GM21723 (cell line): ENCODE data around the gene MYLK4.
A peak's percentile ranks its signal among the peaks of the same experiment; 100 is the strongest.

ENCODE experiments used
- ATAC-seq: cut with Tn5 transposase; IDR thresholded peaks from one replicate; pipeline ENCODE4 v1.9.1; 2021; ENCODE audit warnings: mild to moderate bottlenecking, moderate library complexity; ENCODE audit not compliant: unreplicated experiment

Gene MYLK4

DNA sequence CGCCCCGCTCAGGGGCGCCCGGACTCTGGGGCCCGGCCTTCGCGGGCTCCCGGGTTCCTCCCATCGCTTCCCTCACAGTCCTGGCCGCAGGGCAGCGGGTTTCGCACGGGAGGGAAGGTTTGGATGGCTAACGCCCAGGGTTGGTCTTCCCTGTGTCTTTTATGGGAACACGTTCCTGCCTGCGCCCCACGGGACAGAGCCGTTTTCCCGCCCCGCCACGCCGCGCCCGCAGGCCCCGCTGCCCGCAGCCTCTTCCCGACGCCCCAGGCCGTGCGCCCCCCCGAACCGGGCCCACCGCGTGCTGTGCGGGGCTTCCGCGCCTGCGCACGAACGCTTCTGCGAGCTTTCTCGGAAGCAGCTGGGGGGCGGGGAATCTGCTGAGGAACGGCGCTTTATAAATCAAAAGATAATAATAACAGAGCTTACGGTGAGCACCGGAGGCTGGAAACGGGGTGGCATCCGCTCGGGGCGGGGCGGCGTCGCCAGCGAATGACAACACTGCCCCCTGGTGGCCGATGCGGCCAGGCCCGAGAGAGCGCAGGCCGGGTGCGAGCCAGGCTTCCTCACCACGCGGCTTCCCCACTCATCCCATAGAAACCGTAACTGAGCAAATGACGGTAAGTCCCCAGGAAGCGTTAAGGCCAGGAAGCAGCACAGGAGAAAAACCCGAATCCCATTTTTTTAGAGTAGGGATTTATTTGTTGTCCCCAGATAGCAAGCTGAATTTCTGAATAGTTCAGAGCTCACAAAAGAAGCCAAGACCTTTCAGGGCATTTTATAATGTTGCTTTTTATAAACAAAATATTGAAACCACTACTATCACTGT, 116.4 kb downstream of the MYLK4 start:
- peak; percentile 92 for ATAC-seq

DNA sequence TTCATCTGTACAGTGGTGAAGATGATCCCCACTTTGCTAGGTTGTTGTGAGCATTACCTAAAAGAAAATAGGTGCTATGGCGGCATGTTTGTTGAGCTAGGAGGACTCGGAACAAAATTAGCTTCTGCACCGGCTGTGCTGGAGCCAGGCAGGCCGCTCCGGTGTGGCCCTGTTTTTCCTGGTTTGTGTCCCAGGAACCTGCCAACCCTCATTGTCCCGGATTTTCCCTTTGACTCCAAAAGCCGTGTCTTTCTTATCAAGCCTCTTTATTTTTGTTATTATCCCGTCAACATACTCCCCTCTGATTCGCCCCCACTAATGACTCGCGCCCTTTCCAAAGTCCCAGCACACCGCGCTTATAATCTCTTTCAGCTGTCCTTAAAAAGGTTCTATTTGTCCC, 117.0 kb downstream of the MYLK4 start:
- no peak for ATAC-seq

DNA sequence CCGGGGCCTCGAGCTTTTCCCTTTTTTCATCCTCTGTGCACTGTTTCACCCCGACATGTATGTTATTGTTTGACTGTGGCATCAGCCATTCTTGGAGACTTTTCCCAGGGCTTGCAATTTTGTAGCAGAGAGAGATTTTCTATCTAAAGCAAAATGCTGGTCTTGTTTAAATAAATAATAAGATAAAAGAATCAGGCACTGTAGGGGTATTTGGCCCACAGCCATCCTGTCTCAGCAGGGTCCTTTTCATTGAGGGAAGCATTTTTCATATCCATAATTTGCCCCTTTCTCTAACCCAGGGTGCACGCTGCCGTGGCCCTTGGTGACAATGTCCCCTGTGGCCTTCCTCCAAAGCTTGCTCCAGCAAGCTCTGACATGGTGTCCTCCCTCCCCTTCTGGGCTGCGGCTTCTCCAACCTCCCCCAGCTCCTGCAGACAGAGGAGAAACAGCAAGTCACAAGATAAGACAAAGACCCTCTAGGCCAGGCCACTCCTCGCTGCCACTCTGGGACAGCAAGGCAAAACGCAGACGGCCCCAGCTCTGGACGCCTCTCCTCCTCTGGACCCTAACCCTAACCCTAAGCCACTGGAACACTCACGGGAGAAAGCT, 117.6 kb downstream of the MYLK4 start:
- ATAC-seq, result no peak

DNA sequence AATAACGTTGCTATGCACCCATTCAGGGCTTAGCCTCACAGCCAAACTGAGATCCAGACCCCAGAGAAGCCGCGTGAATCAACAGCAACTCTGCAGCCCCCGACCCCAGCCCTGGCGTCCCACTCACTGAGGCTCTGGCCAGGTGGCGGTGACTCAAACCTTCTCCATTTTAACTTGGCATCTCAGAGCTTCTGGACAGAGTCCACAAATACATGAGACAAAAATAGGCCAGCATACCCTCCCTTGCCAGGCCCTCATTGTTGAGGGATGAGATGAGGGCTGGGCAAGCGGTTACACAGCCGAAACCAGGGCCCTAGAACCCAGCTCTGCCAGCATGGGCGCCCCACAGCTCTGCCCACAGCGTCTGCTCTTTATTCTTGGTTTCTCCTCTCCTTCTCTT, 118.4 kb downstream of the MYLK4 start:
- no peak for ATAC-seq

DNA sequence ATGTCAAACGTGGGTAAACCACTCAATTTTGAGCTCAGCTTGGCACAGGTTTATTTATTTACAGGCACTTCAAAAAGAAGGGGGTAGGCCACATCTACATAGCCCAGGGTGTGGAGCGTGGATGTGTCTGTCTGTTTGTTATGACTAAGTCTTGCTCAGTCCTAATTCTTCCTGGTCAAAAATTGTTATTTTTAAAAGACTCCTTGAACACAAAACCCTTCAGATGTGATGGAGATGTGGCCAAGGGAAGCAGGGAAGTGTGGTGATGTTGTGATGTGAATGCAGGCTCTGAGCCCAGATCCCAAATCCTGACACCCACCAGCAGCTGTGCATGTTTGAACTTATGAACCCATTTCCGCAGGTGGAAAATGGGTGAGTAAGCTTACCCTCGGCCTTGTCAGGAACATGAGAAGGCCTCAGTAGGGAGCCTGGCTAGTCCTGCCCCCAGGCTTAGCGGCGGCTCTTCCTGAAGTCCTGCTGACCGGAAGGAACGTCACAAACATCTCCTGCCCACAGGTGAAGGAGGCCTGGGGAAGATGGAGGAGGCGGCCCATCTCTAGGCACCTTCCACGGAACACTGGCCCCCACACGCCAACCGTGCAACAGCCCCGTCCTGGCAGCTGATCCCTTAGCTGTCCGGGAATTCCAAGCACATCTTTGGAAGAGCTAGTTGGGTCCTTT, 119.7 kb downstream of the MYLK4 start:
- ATAC-seq, result no peak

DNA sequence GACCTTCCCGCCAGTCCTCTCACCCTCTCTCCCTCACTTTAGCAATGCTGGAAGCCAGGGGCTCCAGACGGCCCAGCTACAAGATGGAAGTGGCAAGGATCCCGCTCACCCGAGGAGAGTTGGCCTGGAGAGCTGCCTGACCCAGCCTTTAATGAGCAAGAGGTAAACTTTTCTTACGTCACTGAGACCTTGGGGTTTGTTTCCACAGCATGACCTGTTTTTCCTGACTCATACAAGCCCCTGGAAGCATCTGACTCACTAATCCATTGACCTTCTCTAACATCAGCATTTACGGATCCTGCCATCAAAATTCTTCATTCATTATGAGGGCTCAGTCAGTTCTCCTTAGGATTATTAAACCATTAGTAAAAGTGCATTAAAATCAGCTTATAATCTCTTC, 120.4 kb downstream of the MYLK4 start:
- no peak for ATAC-seq

DNA sequence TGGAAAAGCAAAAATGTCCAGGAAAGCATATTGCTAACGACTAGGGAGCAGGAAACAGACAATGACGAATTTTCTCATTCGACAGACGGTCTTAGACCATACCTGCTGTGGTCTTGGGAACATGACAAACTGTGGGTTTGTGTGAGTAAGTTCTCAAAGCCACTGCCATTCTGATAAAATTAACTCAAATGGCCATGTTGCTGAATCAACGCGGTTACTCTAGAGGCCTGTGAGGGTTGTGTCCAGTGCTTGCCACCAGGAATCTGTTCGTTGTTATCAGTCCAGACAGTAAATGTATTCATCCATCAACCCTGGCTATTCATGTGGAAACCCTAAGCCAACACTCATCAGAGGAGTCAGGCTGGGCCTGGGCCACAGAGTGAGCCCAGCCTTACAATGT, 124.3 kb downstream of the MYLK4 start:
- ATAC-seq, result no peak

DNA sequence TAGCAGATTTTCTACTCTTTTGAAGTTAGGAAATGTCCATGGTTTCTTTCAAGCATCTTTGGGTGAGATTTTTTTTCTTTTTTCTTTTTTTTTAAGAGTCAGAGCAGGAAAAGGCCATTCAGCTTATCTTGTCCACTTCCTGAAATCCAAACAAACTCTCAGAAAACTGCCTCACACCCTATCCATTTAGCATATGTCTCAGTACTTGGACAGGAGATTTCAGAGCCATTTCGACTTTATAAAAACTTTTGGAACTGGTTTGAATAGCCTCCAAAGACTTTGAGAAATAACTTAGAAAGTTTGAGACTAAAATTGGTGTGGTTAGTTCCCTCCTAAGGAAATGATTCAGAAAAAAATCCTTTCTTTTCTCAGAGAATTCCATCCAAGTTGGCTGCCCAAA, 125.1 kb downstream of the MYLK4 start:
- no peak for ATAC-seq

DNA sequence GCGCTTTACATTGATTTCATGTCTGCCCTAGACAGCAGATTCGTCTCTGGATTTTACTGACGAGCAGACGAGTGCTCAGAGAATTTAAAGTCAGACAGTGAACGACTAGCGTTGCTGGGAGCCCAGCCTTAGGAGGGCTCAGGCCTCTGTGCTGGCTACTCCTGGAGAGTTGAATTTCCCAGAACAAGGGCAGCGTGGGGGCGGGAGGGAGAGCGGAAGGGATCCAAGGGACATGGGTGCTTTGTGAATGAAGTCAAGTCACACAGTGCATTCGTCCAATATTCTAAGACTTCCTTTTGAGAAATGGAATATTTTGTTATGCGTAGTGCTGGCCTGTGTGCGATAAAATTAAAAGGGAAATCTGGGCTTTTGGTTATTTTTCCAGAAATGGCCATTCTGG, 126.5 kb downstream of the MYLK4 start:
- no peak for ATAC-seq

DNA sequence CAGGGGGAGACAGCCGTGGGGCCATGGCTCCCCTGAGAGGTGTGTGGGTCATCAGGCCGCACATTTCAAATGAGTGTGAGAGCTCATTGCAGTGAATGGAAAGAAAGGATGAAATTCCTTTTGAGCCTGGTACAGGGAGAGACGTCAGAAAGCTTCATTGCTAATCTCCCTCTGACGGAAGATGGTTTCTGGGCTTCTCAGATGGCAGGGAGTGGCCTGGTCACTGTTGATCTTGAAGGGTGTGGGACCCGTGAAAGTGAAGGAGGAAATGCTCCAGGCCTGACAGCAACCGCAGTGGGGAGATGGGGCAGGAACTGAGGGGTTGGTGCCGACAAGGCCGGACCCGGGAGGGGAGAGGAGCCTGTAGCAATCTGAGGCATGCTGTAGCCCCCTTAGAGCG, 127.4 kb downstream of the MYLK4 start:
- no peak for ATAC-seq

DNA sequence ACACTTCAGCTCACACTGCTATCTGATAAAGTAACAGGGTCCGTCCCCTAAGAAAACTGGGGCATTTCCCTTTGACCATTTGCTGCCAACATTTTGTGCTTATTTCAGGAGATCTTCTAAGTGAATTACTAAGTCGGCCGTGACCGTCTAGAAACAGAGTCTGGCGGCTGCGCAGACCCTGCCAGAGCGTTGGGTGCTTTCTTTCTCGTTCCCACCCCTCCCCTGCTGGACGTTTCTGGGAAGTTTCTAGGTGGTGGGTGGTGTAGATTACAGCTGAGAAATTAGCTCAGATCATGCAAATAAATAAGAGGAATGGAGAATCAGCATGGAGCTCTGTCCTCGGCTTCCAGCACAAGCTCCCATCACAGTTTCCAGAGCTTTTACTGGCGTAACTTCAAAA, 128.1 kb downstream of the MYLK4 start:
- no peak for ATAC-seq

DNA sequence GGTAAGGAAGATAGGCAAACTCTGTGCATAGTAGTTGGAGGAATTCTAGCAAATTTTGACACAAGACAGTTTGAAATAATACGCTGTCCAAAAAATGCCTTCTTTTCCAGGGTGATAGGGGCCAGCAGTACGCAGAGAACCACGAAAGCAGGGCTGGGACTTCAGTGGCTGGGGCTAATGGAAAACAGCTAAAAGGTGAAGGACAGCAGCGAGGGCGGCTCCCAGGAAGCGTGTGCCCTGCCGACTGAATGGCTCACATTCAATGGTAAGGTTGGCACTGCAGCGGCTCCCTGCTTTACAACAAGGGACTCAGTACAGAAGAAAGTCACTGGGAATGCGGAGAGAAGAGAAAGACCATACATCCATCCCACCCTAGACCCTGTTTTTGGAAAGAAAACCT, 131.1 kb downstream of the MYLK4 start:
- ATAC-seq, result no peak

DNA sequence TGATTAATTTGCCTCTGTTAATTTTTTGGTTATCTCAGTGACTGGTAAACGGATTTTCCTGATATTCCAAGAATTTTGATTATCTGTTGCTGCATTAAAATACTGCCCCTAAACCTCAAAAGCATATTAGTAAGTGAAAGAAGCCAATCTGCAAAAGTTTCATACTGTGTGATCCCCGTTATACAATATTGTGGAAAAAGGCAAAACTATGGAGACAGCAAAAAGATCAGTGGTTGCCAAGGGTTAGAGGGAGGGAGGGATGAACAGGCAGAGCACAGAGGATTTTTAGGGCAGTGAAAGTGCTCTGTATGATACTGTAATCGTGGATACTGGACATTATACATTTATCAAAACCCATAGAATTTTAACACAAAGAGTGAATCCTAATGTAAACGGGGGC, 133.0 kb downstream of the MYLK4 start:
- no peak for ATAC-seq

DNA sequence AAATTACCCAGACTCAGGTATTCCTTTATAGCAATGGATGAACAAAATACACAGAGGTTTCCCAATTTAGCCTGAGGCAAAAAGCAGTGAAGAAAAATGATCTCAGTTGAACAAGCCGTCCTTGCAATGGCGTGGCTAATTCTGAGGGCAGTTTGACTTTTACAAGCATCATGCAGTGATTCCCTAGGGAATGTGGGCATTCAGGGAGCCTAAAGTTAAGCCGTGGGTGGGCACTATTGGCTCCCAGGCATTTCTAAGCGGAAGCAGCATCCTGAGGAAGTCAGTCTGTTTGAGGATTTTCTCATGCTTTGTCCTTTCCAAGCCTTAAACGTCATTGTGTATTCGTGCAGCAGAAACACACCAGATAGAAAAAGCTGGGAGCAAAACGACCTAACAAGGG, 133.9 kb downstream of the MYLK4 start:
- ATAC-seq, result no peak

DNA sequence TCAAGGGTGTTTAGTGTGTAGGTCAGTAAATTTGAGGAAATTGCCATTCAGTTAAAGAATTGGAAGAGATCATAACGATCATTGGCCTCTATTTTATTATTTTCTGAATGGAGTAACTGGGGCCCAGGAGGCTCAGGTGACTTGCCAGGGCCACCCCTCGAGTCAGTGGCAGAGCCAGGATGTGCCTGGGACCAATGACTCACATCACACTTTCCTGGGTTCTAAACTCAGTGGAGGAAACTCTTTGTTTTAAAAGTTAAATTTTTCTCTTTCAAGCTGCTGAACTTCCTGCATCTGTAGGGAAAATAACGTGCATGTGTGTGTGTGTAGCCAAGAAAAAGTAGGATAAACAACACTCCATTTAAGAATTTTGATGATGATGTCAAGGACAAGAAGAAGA, 135.5 kb downstream of the MYLK4 start:
- ATAC-seq, result no peak

DNA sequence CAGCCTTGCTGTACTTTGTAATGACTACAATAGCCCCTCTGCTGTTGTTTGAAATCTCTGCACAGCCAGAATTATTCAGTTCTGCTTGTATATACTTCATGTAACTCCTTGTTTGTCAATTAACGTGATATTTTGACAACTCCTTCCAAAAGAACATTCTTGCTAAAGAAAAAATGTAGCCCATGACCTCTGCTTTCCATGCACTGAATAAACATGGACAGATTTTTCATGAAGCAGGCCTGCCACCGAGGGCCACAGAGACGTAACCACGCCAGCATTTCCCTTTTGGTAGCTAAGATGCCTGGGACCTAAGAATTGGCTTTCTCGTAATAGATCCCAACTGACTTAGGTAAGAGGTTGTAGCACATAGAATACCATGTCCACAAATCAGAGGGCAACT, 135.9 kb downstream of the MYLK4 start:
- no peak for ATAC-seq

DNA sequence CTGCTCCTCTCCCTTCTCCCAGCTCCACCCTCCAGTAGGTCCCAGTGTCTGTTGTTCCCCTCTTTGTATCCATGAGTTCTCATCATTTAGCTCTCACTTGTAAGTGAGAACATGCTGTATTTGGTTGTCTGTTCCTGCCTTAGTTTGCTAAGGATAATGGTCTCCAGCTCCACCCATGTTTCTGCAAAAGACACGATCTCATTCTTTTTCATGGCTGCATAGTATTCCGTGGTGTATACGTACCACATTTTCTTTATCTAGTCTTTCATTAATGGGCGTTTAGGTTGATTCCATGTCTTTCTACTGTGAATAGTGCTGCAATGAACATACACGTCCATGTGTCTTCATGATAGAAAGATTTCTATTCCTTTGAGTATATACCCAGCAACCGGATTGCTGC, 136.6 kb downstream of the MYLK4 start:
- no peak for ATAC-seq
